Endothelial cell of umbilical vein (primary cell): Measurements from ENCODE around the gene TBK1.

Experiments
- CTCF ChIP-seq, 2 donors: IDR thresholded peaks; 1 replicate in 1 of 2; 2 replicates in 1 of 2; pipeline ENCODE4 v1.5.1; 2011; ENCODE audit warnings: low read length in 2 of 2, mild to moderate bottlenecking in 2 of 2, moderate library complexity in 2 of 2, control low read depth in 1 of 2, inconsistent platforms in 1 of 2, low read depth in 1 of 2; ENCODE audit not compliant: insufficient read depth in 1 of 2; ENCODE audit errors: extremely low read depth in 1 of 2
- EZH2 ChIP-seq: IDR thresholded peaks from 2 replicates; pipeline ENCODE4 v1.6.1; 2012; ENCODE audit warnings: borderline replicate concordance, low read depth, mild to moderate bottlenecking, moderate library complexity, low read length, inconsistent platforms; ENCODE audit not compliant: severe bottlenecking
- POLR2A ChIP-seq: IDR thresholded peaks from 2 replicates; pipeline ENCODE4 v1.6.1; 2012; ENCODE audit warnings: low read depth, mild to moderate bottlenecking, control low read depth, low read length
- POLR2AphosphoS5 ChIP-seq: IDR thresholded peaks from 2 replicates; pipeline ENCODE4 v1.6.1; 2012; ENCODE audit warnings: low read depth, mild to moderate bottlenecking, control low read depth, low read length, moderate library complexity; ENCODE audit not compliant: insufficient read depth

- TF ChIP-seq POLR2AphosphoS5 (no peak), POLR2A (no peak), CTCF (IDR thresholded peaks at IDR 0.05; ENCODE audit: extremely low read depth in 1 of 2, insufficient read depth in 1 of 2, low read depth in 1 of 2, low read length in 2 of 2) (no peak), EZH2 (no peak)
These were observed 5.5 kb downstream of the TBK1 start for GRCh38 chr12:64457466-64457865.
